Jurkat, Clone E6-1 (cell line): ENCODE measurements around the gene ZNRF3.

Experiments used
- DNase-seq: peaks from one replicate; pipeline ENCODE4 v3.0.0-alpha.2; 2011; ENCODE audit warnings: low read depth, low spot score
- H3K4me3 ChIP-seq: 2 replicates; pipeline ENCODE4 v1.5.1; 2011; ENCODE audit warnings: mild to moderate bottlenecking, low read length, control low read depth, moderate library complexity

The ZNRF3 gene

GRCh38 chr22:28923826-28924732 lies 40.7 kb downstream of the ZNRF3 start:
- H3K4me3 ChIP-seq: no peak overlapping the region
- DNase-seq: peak; percentile 38

GRCh38 chr22:28925916-28926315 lies 42.5 kb downstream of the ZNRF3 start:
- H3K4me3 ChIP-seq: no peak overlapping the region
- DNase-seq: no peak

GRCh38 chr22:28927630-28928029 lies 44.3 kb downstream of the ZNRF3 start:
- H3K4me3 ChIP-seq: no peak overlapping the region
- DNase-seq: no peak

GRCh38 chr22:28929197-28929596 lies 45.8 kb downstream of the ZNRF3 start:
- no peak overlapping the region for H3K4me3 ChIP-seq
- no peak for DNase-seq

- DNase-seq: peak; percentile 22
- no peak overlapping the region for H3K4me3 ChIP-seq
These were observed 47.1 kb downstream of the ZNRF3 start for GRCh38 chr22:28930357-28931007.

GRCh38 chr22:28931844-28932567 lies 48.6 kb downstream of the ZNRF3 start:
- DNase-seq: no peak
- H3K4me3 ChIP-seq: no peak overlapping the region

- DNase-seq: no peak
- H3K4me3 ChIP-seq: no peak overlapping the region
These were observed 49.9 kb downstream of the ZNRF3 start for GRCh38 chr22:28933321-28933720.

- DNase-seq: no peak
- H3K4me3 ChIP-seq: no peak overlapping the region
These were observed 50.7 kb downstream of the ZNRF3 start for GRCh38 chr22:28934026-28934425.

GRCh38 chr22:28935140-28935539 lies 51.8 kb downstream of the ZNRF3 start:
- no peak for DNase-seq
- H3K4me3 ChIP-seq: no peak overlapping the region

GRCh38 chr22:28935713-28936112 lies 52.3 kb downstream of the ZNRF3 start:
- DNase-seq: no peak
- H3K4me3 ChIP-seq: no peak overlapping the region

- no peak overlapping the region for H3K4me3 ChIP-seq
- no peak for DNase-seq
These were observed 52.8 kb downstream of the ZNRF3 start for GRCh38 chr22:28936200-28936599.

GRCh38 chr22:28937206-28938025 lies 54.0 kb downstream of the ZNRF3 start:
- no peak overlapping the region for H3K4me3 ChIP-seq
- DNase-seq: no peak

- no peak for DNase-seq
- H3K4me3 ChIP-seq: no peak overlapping the region
These were observed 55.0 kb downstream of the ZNRF3 start for GRCh38 chr22:28938286-28938833.

GRCh38 chr22:28939394-28939793 lies 56.0 kb downstream of the ZNRF3 start:
- H3K4me3 ChIP-seq: no peak overlapping the region
- no peak for DNase-seq

- no peak overlapping the region for H3K4me3 ChIP-seq
- no peak for DNase-seq
These were observed 56.6 kb downstream of the ZNRF3 start for GRCh38 chr22:28939932-28940331.

- H3K4me3 ChIP-seq: no peak overlapping the region
- DNase-seq: no peak
These were observed 57.1 kb downstream of the ZNRF3 start for GRCh38 chr22:28940441-28940840.

- DNase-seq: no peak
- H3K4me3 ChIP-seq: no peak overlapping the region
These were observed 59.0 kb downstream of the ZNRF3 start for GRCh38 chr22:28942333-28942732.

GRCh38 chr22:28942801-28943500 lies 59.6 kb downstream of the ZNRF3 start:
- DNase-seq: no peak
- no peak overlapping the region for H3K4me3 ChIP-seq
